HG03135 (cell line): ENCODE data around the gene RAB3D.
"Not testable (repeated sequence)": the region's sequence is repeated elsewhere in the genome, so short reads cannot be mapped to it uniquely, and the experiment has no call there.

ENCODE experiments used
- ATAC-seq: cut with Tn5 transposase; IDR thresholded peaks from one replicate; pipeline ENCODE4 v1.9.1; 2021; ENCODE audit warnings: mild to moderate bottlenecking, moderate library complexity; ENCODE audit not compliant: unreplicated experiment

The RAB3D gene

GRCh38 chr19:11340099-11340467, 626 bp upstream of the RAB3D start:
- not testable (repeated sequence) for ATAC-seq

GRCh38 chr19:11338569-11339253, 746 bp downstream of the RAB3D start:
- no peak for ATAC-seq

DNA sequence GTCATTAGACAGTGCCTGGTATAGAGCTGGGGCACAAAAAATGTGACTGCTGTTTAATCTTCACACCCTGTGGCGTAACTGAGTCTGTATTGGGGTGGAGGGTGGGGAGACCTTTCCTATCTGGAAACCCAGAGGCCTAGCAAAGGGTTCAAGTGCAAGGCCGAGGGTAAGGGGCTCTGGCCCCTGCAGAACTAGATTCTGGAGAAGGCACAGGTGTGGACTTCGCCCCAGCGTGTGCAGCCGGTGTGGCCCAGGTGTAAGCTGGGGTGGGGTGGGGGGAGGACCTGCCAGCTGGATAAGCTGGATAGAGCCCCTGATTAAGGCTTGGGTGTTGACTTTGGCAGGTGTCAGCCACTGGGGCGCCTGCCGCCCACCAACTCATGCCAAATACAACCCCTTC, 1.3 kb downstream of the RAB3D start:
- ATAC-seq, result no peak

GRCh38 chr19:11337080-11337479, 2.4 kb downstream of the RAB3D start:
- ATAC-seq, result no peak

- no peak for ATAC-seq
Observed at GRCh38 chr19:11335449-11336146, 3.9 kb downstream of the RAB3D start.

DNA sequence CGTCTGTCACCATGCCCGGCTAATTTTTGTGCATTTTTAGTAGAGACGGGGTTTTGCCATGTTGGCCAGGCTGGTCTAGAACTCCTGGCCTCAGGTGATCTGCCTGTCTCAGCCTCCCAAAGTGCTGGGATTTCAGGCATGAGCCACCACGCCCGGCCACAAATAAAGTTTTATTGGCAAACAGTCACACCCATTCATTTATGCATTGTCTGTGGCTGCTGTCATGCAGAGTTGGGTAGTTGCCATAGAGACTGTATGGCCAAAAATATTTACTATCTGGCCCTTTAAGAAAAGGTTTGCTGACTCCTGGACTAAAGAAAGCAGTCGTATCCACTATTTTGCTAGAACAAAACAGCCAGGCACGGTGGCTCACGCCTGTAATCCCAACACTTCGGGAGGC, 5.6 kb downstream of the RAB3D start:
- not testable (repeated sequence) for ATAC-seq

DNA sequence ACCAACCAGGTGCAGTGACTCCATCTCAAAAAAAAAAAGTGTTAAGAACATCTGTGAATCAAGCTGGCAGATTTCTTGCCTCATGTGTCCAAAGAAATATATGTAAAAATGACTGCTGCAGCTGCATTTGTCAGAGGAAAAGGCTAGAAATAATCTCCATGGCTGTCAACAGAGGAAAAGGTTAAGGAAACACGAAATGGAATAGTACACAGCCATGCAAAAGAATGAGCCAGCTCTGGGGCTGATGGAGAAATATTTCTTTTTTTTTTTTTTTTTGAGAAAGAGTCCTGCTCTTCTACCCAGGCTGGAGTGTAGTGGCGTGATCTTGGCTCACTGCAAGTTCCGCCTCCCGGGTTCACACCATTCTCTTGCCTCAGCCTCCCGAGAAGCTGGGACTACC, 6.6 kb downstream of the RAB3D start:
- ATAC-seq, result no peak

DNA sequence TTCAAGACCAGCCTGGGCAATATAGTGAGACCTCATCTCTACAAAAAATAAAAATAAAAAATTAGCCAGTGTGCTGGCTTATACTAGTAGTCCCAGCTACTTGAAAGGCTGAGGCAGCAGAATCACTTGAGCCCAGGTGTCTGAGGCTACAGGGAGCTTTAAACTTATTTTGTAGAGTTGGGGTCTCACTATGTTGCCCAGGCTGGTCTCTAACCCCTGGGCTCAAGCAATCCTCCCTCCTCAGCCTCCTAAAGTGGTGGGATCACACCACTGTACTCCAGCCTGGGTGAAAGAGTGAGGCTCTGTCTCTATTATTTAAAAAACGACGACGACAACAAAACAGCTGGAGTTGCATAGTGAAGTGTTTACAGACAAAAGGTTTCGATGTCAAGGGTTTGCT, 8.0 kb downstream of the RAB3D start:
- ATAC-seq, result no peak

DNA sequence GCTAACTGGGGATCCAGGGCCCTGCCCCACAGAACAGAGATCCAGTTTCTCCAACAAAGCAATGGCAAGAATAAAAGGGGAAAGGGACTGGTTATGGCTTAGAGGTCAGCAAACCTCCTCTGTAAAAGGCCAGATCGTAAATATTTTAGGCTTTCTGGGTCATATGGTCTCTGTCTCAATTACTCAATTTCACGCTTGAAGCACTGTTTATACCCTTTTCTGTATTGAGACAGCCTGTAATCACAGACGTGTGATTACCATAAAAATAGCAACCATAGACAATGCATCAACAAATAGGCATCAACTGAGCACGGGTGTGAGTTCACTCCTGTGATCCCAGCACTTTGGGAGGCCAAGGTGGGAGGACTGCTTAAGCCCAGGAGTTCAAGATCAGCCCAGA, 9.3 kb downstream of the RAB3D start:
- ATAC-seq, result no peak

GRCh38 chr19:11325544-11325943, 13.9 kb downstream of the RAB3D start:
- no peak for ATAC-seq

DNA sequence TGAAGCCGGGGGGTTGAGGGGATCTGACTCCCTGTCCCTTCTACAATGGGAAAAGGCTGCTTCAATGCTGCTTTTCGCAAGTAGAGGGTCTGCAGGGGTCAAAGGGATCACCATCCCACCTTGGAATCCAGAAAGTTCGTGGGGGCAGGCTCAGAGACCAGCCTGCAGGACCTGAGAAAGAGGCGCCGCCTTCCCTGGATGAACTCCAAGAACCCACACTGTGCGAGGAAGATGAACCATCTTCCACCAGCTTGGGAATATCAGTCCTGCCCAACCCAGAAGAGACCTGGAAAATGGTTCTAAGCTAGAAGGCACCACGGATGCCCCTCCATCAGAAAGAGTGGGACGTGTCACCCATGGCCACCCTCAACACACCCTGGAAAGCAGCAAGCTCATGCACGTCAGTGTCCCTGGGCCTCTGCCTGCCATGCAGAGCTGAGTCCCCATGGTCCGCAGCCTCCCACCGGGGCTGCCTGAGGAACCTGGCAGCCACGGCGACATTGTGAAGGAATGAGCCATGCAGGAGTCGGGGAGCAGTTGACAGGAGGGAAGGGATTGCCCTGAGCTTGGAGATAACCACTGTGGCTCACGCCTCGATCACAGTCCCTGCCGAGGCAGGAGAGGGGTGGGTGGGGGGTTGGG, 14.6 kb downstream of the RAB3D start:
- ATAC-seq, result no peak

GRCh38 chr19:11324079-11324661, 15.3 kb downstream of the RAB3D start:
- no peak for ATAC-seq

DNA sequence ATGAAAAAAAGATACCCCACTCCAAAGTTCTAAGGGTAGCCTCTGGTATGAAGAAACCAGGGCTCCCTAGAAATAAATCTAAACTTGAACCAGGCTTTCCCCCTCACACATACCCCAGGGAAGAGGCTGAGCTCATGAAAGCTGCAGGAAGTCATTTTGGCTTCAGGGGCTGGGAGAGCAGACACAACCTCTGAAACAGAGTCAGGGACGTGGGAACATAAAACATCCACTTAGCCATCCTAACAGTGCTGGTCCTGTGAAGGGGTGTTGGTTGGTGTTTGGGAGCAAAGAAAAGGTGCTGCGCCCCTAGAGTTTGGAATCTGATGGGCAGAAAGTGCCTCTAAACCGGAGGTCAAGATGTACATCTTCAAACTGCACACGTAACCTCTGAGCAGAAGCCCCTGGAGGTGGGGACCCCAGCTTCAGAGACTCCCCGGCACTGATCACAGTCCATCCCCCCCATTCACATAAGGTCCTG, 15.8 kb downstream of the RAB3D start:
- no peak for ATAC-seq

DNA sequence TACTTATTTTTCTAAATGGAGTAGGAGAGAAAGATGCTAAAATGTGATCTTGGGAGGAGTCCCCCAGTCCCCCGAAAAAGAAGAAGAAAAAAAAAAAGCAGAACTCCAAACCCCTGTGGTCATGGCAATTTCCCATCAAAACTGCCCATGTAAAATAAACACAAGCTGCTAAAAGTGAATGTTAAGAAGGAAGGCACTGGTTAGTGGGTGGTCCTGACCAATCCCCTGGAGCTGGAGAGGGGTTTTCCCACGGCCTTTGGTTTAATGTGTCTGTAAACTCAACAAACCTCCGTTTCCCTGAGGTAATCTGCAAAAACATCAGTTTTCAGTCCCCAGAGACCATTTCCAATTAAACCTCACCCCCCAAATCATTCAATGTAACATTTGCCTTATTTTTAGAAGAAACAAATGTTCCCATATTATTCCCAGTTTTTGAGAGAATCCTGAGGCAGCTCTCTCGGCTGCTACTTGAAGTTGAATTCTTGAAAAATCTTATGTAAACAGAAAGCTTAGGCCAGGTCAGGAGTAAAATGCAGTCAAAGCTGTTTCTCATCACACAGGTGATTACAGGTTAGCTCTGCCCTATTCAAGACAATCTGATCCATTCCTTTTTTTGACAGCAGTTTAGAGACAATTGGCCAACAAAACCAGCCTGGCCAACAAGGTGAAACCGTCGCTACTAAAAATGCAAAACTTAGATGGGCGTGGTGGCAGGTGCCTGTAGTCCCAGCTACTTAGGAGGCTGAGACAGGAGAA, 17.0 kb downstream of the RAB3D start:
- no peak for ATAC-seq

- no peak for ATAC-seq
Observed at GRCh38 chr19:11321191-11322126, 18.0 kb downstream of the RAB3D start.

GRCh38 chr19:11320278-11320995, 19.0 kb downstream of the RAB3D start:
- not testable (repeated sequence) for ATAC-seq

- no peak for ATAC-seq
Observed at GRCh38 chr19:11306337-11306736, 33.1 kb downstream of the RAB3D start.

- no peak for ATAC-seq
Observed at GRCh38 chr19:11304936-11305335, 34.5 kb downstream of the RAB3D start.

GRCh38 chr19:11300811-11301120, 38.7 kb downstream of the RAB3D start:
- no peak for ATAC-seq
